Duodenal mucosa (tissue), 2 donors: ENCODE results near the gene ACBD4.

Experiments
- H3K27ac ChIP-seq: one replicate; pipeline ENCODE4 v1.7.0; 2013; ENCODE audit warnings: low read depth, low read length
- H3K27me3 ChIP-seq, 2 donors: one replicate each; pipeline ENCODE4 v1.7.0; 2013; ENCODE audit warnings: low read length in 2 of 2, control low read depth in 1 of 2; ENCODE audit not compliant: insufficient read depth in 2 of 2, control insufficient read depth in 1 of 2
- H3K36me3 ChIP-seq, 2 donors: one replicate each; pipeline ENCODE4 v1.7.0; 2013; ENCODE audit warnings: low read length in 2 of 2, control low read depth in 1 of 2; ENCODE audit not compliant: insufficient read depth in 2 of 2, control insufficient read depth in 1 of 2
- H3K4me1 ChIP-seq, 2 donors: one replicate each; pipeline ENCODE4 v1.7.0; 2013; ENCODE audit warnings: low read length in 2 of 2, control low read depth in 1 of 2; ENCODE audit not compliant: insufficient read depth in 2 of 2, control insufficient read depth in 1 of 2
- H3K4me3 ChIP-seq, 2 donors: one replicate each; pipeline ENCODE4 v1.7.0; 2013; ENCODE audit warnings: low read length in 2 of 2, low read depth in 1 of 2
- H3K9ac ChIP-seq, 2 donors: one replicate each; pipeline ENCODE4 v1.7.0; 2013; ENCODE audit warnings: low read length in 2 of 2, low read depth in 1 of 2
- H3K9me3 ChIP-seq, 2 donors: one replicate each; pipeline ENCODE4 v1.7.0; 2013; ENCODE audit warnings: low read length in 2 of 2, control low read depth in 1 of 2; ENCODE audit not compliant: control insufficient read depth in 1 of 2

Gene ACBD4

DNA sequence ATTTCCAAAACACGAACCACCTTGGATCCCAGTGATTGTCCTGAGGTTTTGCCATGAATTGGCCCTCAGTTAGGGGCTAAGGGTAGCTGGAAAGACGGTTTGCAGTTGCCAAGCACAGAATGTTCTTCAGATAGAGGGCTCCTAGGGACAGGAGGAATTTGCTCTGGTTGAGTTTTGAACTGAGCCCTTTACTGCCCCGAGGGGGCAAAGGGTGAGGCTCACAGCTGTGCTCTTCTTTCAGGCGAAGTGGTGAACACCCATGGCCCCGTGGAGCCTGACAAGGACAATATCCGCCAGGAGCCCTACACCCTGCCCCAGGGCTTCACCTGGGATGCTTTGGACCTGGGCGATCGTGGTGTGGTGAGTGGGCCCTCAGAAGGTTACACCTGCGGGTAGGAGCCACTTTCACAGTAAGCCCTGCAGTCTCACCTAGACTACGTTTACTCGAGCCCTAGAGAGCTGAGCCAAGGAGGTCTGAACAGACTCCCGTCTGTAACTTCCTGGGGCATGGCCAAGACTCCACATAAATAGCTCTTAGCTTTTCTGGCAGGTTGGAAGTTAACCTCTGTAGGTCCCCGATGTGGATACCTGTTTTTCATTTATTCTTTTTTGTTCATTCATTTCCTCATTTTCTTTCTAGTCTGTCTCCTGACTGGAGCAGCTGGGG, 41.9 kb upstream of the ACBD4 start:
- H3K9me3 ChIP-seq = no peaks in the 10 kb centered on the region
- peaks cover 4 to 7% of the 10 kb centered on the region in 2 donors for H3K4me1 ChIP-seq
- peaks cover 41 to 74% of the 10 kb centered on the region in 2 donors for H3K36me3 ChIP-seq
- no peaks in the 10 kb centered on the region for H3K27me3 ChIP-seq
- no peak overlapping the region for H3K4me3 ChIP-seq
- peak overlapping the region; percentile 71 for H3K27ac ChIP-seq
- H3K9ac ChIP-seq = no peak overlapping the region

DNA sequence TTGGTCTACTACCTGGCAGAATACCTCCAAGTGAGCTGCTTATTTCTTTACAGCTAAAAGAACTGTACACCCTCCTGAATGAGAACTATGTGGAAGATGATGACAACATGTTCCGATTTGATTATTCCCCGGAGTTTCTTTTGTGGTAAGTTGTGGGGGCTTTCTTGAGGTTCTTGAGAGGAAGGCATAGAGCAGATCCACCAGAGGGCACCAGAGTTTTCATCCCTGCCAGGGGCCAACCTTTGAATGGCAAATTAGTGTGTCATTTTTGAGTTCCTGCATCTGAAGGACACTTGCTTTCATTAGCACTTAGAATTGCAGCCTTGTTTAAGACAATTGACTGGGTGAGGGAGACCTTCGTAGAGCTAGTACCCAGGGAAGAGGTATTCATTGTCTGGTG, 39.3 kb upstream of the ACBD4 start:
- peaks cover 43 to 67% of the 10 kb centered on the region in 2 donors for H3K36me3 ChIP-seq
- no peaks in the 10 kb centered on the region for H3K9me3 ChIP-seq
- H3K27me3 ChIP-seq = no peaks in the 10 kb centered on the region
- no peak overlapping the region for H3K4me3 ChIP-seq
- no peak overlapping the region for H3K27ac ChIP-seq
- H3K9ac ChIP-seq = no peak overlapping the region
- peaks cover 4 to 7% of the 10 kb centered on the region in 2 donors for H3K4me1 ChIP-seq

DNA sequence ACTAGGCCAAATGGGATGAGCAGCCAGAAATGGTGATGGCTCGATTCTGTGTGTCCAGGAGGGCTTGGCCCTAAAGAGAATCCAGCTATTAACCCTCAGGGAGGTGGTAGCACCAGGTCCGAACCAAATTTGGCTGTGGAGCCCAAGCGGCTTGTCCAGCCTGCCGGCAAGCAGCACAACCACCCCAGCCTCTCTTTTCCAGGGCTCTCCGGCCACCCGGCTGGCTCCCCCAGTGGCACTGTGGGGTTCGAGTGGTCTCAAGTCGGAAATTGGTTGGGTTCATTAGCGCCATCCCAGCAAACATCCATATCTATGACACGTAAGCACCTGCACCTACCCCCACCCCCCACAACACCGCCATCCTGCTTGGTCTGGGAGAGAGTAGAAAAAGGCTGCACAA, 38.6 kb upstream of the ACBD4 start:
- H3K36me3 ChIP-seq = peaks cover 45 to 67% of the 10 kb centered on the region in 2 donors
- H3K4me3 ChIP-seq = no peak overlapping the region
- no peaks in the 10 kb centered on the region for H3K27me3 ChIP-seq
- no peak overlapping the region for H3K27ac ChIP-seq
- H3K9me3 ChIP-seq = no peaks in the 10 kb centered on the region
- H3K4me1 ChIP-seq = peaks cover 3 to 6% of the 10 kb centered on the region in 2 donors
- no peak overlapping the region for H3K9ac ChIP-seq

DNA sequence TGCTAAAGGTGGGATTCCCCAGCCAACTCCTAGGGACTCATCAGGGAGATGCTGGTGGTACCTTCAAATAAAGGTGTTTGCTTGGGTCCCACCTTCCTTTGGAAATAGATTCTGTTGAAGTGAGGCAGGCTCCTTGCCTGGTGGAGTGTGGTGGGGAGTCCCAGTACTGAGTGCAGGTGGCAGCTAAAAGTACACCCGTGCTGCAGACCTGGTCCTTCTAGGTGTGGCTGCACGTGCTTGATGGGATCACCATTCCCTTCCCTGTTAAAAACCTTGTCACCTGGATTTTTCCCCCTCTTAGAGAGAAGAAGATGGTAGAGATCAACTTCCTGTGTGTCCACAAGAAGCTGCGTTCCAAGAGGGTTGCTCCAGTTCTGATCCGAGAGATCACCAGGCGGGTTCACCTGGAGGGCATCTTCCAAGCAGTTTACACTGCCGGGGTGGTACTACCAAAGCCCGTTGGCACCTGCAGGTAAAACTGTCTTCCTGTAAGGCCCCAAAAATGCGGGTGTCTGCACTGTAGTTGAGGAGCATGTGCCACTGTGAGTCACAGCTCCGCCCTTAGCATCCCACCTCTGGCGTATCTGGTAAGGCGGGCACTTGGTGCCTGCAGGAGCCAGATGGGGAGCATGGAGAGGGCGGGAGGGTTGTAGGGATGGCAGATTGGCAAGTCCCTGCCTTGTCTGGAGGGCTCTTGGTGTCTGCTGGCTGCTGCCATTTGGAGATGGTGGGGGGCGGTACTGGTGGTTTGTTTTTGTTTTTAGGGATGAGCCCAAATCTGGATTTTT, 37.2 kb upstream of the ACBD4 start:
- Histone ChIP-seq H3K27me3 (no peaks in the 10 kb centered on the region), H3K36me3 (peaks cover 55 to 75% of the 10 kb centered on the region in 2 donors), H3K9ac (no peak overlapping the region), H3K4me3 (no peak overlapping the region), H3K9me3 (no peaks in the 10 kb centered on the region), H3K27ac (no peak overlapping the region), H3K4me1 (peaks cover 0 to 3% of the 10 kb centered on the region in 2 donors)

DNA sequence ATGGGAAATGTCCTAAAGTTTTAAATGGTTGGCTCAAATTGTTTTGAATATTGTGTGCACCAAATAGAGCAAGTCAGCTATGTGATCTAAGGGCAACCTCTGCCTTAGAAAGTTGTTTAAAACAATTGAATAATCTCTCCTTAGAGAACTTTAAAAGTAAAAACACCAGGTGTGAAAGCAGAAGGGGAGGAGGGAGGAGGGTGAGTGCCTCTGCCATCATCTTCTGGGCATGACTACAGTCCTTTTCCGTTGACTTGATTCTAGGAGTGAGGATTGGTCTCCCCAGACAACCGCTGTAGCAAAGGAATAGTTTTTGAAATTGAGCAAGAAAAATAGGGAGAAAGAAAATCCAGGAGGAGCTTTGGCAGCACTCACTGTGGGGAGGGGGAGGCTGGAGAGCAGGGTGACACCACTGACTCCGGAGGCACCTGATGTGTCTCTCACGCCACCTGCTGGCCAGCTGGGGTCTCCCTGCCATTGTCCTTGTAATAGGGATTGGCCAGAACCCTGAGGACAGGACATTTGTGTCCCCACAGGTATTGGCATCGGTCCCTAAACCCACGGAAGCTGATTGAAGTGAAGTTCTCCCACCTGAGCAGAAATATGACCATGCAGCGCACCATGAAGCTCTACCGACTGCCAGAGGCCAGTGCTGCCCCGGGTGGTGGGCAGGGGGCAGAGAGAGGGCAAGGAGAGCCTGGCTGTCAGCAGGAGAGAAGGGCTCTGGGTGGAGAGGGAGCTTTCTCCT, 36.4 kb upstream of the ACBD4 start:
- Histone ChIP-seq H3K27me3 (no peaks in the 10 kb centered on the region), H3K36me3 (peaks cover 56 to 78% of the 10 kb centered on the region in 2 donors), H3K4me1 (no peaks in the 10 kb centered on the region), H3K9ac (no peak overlapping the region), H3K4me3 (no peak overlapping the region), H3K9me3 (no peaks in the 10 kb centered on the region), H3K27ac (no peak overlapping the region)

DNA sequence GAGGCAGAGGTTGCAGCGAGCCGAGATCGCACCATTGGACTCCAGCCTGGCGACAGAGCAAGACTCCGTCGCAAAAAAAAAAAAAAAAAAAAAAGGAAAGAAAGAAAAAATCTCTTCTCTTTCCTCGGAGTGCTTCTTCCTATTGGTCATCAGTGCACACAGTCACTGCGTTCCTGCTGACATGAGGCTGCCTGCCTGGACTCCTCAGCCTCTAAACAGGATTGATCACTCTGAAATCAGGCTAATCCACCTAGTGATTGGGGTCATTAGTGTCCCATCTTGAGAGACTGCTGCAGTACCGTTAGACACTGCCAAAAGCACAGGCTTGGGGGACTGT, 34.0 kb upstream of the ACBD4 start:
- H3K27me3 ChIP-seq = no peaks in the 10 kb centered on the region
- H3K9ac ChIP-seq = no peak overlapping the region
- H3K36me3 ChIP-seq = peaks cover 66 to 88% of the 10 kb centered on the region in 2 donors
- no peaks in the 10 kb centered on the region for H3K4me1 ChIP-seq
- H3K4me3 ChIP-seq = no peak overlapping the region
- H3K27ac ChIP-seq = no peak overlapping the region
- H3K9me3 ChIP-seq = no peaks in the 10 kb centered on the region

DNA sequence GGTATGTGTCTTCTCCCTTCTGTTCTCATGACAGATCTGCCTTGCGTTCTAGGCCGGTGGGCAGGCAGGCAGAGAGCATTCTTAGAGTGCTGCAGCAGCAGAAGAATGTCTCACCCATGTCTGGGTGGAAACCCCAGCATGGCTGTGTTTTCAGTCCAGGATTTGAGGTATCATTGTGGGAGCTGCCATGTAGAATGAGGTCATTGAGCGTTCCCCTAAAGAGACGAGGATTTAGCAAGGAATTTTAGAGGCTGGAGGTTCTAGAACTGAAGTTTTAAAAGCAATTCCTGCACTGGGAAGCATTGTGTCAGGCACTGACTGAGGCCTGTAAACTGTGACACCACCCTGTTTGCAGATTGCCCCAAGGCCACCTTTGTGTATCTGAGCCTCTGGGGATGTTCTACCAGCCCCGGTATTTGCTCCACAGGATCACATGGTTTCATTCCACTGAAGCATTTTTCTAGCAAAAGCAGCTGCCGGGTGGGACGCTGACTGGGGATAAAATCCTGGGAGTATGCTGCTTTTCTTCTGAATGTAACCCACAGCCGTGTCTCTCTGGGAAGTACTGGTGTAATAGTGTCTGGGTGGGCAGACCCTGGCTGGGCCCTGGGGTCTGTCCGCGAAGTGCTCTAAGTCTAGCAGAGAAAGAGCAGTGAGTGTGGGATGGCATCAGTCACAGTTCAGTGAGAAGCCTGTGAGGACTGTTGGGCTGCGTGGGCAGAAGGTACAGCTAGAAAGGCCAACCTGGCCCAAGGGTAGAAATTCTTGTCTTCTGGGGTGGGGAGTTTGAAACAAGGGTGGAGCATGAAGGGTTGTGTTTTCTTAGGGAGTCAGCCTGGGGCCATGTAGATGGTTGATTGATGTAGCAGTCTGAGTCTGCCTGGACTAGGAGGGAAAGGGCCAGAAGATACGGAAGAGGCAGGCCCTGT, 33.3 kb upstream of the ACBD4 start:
- H3K27me3 ChIP-seq = no peaks in the 10 kb centered on the region
- no peaks in the 10 kb centered on the region for H3K4me1 ChIP-seq
- no peaks in the 10 kb centered on the region for H3K9me3 ChIP-seq
- H3K4me3 ChIP-seq = no peak overlapping the region
- no peak overlapping the region for H3K9ac ChIP-seq
- peaks cover 67 to 88% of the 10 kb centered on the region in 2 donors for H3K36me3 ChIP-seq
- H3K27ac ChIP-seq = no peak overlapping the region

DNA sequence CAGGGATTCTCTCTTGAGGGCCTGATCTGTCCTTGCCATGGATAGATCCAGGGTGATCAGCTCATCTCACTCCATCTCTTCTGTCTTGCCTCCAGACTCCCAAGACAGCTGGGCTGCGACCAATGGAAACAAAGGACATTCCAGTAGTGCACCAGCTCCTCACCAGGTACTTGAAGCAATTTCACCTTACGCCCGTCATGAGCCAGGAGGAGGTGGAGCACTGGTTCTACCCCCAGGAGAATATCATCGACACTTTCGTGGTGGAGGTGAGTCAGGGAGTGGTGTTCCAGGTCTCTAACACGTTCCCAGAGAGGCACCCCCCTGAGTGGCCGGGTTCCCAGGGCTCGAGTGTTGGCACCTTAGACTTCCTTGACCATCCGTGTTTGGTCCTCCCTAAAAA, 32.6 kb upstream of the ACBD4 start:
- Histone ChIP-seq H3K4me3 (no peak overlapping the region), H3K9me3 (no peaks in the 10 kb centered on the region), H3K4me1 (no peaks in the 10 kb centered on the region), H3K9ac (no peak overlapping the region), H3K27ac (no peak overlapping the region), H3K36me3 (peaks cover 64 to 88% of the 10 kb centered on the region in 2 donors), H3K27me3 (no peaks in the 10 kb centered on the region)

DNA sequence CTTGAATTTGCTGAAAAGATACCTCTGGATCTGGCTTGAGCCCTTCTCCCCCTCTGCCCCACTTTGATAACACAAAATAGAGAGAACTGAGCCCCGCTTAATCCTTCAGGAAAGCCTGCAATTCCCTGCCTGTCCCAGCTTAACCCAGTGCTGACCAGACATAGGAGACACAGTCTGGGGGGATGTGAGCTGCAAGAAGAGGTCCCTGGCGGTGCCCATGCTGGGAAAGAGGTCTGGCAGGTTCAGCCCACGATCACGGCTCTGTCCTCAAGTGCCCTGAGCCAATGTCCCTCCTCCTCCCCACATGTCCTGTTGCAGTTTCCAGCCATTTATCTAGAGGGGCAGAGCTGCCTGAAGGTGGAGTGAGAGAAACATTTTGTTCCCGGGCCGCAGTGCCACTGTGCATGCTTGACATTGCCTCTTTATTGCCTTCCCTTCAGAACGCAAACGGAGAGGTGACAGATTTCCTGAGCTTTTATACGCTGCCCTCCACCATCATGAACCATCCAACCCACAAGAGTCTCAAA, 32.2 kb upstream of the ACBD4 start:
- Histone ChIP-seq H3K4me1 (no peaks in the 10 kb centered on the region), H3K36me3 (peaks cover 60 to 88% of the 10 kb centered on the region in 2 donors), H3K27ac (no peak overlapping the region), H3K9me3 (no peaks in the 10 kb centered on the region), H3K9ac (no peak overlapping the region), H3K4me3 (no peak overlapping the region), H3K27me3 (no peaks in the 10 kb centered on the region)
